ENCODE measurements around the gene VIM. TPM values are rescaled to one million over a fixed set of nuclear protein-coding genes. Genes with fewer than 3 reads are reported as not detected.

VIM gene
- total RNA-seq, 1 experiment from 2014 or later: 486 TPM

- H3K36me3 Mint-ChIP-seq (ENCODE audit: insufficient read depth, unreplicated experiment): peaks cover 42% of the 10 kb centered on the region
- CTCF ChIA-PET: no interaction called here
- no peak for DNase-seq
- no TSS peak for BruUV-seq (replicated peaks)
- no peak overlapping the region for H3K4me3 Mint-ChIP-seq (ENCODE audit: low read depth, unreplicated experiment)
- TF ChIP-seq, protein P1, sequence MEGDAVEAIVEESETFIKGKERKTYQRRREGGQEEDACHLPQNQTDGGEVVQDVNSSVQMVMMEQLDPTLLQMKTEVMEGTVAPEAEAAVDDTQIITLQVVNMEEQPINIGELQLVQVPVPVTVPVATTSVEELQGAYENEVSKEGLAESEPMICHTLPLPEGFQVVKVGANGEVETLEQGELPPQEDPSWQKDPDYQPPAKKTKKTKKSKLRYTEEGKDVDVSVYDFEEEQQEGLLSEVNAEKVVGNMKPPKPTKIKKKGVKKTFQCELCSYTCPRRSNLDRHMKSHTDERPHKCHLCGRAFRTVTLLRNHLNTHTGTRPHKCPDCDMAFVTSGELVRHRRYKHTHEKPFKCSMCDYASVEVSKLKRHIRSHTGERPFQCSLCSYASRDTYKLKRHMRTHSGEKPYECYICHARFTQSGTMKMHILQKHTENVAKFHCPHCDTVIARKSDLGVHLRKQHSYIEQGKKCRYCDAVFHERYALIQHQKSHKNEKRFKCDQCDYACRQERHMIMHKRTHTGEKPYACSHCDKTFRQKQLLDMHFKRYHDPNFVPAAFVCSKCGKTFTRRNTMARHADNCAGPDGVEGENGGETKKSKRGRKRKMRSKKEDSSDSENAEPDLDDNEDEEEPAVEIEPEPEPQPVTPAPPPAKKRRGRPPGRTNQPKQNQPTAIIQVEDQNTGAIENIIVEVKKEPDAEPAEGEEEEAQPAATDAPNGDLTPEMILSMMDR (IDR thresholded peaks at IDR 0.05; ENCODE audit: unreplicated experiment): no peak
- H3K27me3 Mint-ChIP-seq (ENCODE audit: unreplicated experiment): no peaks in the 10 kb centered on the region
- no peak overlapping the region for H3K27ac Mint-ChIP-seq (ENCODE audit: unreplicated experiment)
- H3K4me1 Mint-ChIP-seq (ENCODE audit: low read depth, unreplicated experiment): no peaks in the 10 kb centered on the region
- H3K9me3 Mint-ChIP-seq (ENCODE audit: low read depth, unreplicated experiment): no peaks in the 10 kb centered on the region
- intact Hi-C loops (cut with micrococcal nuclease; ENCODE audit: unreplicated experiment): no loop called here
Measured at GRCh38 chr10:17237915-17238444, 9.9 kb downstream of the VIM start.

DNA sequence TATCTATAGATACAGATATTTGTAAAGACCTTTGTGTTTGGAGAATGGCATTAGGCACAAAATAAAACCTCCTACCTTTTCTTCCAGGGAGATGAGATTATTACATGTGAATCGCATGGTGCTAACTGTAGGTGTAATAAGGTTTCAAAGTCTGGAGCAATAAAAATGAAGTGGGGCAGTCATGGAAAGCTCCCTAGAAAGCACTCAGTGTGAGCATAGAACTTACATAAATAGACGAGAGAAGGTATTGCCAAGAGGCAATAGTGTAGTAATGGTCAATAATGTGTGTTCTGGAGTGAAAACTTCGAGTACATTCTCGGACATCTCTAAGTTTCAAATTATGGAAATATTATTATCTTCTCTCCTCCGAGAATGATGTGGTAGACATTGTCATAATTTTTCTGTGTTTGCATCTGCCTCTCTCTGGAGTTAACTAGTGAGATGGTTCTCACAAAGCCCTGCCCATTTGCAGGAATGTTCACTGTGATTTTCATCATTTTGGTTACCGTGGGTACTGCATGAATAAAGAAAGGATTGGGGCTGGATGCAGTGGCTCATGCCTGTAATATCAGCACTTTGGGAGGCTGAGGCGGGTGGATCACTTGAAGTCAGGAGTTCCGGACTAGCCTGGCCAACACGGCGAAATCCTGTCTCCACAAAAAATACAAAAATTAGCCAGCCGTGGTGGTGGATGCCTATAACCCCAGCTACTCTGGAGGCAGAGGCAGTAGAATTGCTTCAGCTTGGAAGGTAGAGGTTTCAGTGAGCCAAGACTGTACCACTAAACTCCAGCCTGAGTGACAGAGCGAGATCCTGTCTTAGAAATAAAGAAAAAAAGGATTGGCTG is 10.6 kb downstream of the VIM start:
- no TSS peak for BruUV-seq (replicated peaks)

GRCh38 chr10:17239345-17240085 is 11.5 kb downstream of the VIM start:
- peaks cover 28% of the 10 kb centered on the region for H3K36me3 Mint-ChIP-seq (ENCODE audit: insufficient read depth, unreplicated experiment)
- no peaks in the 10 kb centered on the region for H3K9me3 Mint-ChIP-seq (ENCODE audit: low read depth, unreplicated experiment)
- no peak for DNase-seq
- no TSS peak for BruUV-seq (replicated peaks)
- TF ChIP-seq, protein P1 (IDR thresholded peaks at IDR 0.05; ENCODE audit: unreplicated experiment): no peak
- H3K4me1 Mint-ChIP-seq (ENCODE audit: low read depth, unreplicated experiment): no peaks in the 10 kb centered on the region
- H3K27ac Mint-ChIP-seq (ENCODE audit: unreplicated experiment): no peak overlapping the region
- intact Hi-C loops (cut with micrococcal nuclease; ENCODE audit: unreplicated experiment): no loop called here
- H3K27me3 Mint-ChIP-seq (ENCODE audit: unreplicated experiment): no peaks in the 10 kb centered on the region
- CTCF ChIA-PET: no interaction called here
- H3K4me3 Mint-ChIP-seq (ENCODE audit: low read depth, unreplicated experiment): no peak overlapping the region

More for the DNA sequence above, 10.6 kb downstream of the VIM start:
- CTCF ChIA-PET: no interaction called here
- TF ChIP-seq, protein P1 (IDR thresholded peaks at IDR 0.05; ENCODE audit: unreplicated experiment): no peak
- DNase-seq: no peak
- Mint-ChIP-seq H3K27me3 (ENCODE audit: unreplicated experiment) (no peaks in the 10 kb centered on the region), H3K9me3 (ENCODE audit: low read depth, unreplicated experiment) (no peaks in the 10 kb centered on the region), H3K4me1 (ENCODE audit: low read depth, unreplicated experiment) (no peaks in the 10 kb centered on the region), H3K36me3 (ENCODE audit: insufficient read depth, unreplicated experiment) (peaks cover 35% of the 10 kb centered on the region), H3K4me3 (ENCODE audit: low read depth, unreplicated experiment) (no peak overlapping the region), H3K27ac (ENCODE audit: unreplicated experiment) (no peak overlapping the region)
- intact Hi-C loops (cut with micrococcal nuclease; ENCODE audit: unreplicated experiment): no loop called here

- intact Hi-C loops (cut with micrococcal nuclease; ENCODE audit: unreplicated experiment): no loop called here
- no peaks in the 10 kb centered on the region for H3K9me3 Mint-ChIP-seq (ENCODE audit: low read depth, unreplicated experiment)
- H3K4me1 Mint-ChIP-seq (ENCODE audit: low read depth, unreplicated experiment): no peaks in the 10 kb centered on the region
- no peak overlapping the region for H3K4me3 Mint-ChIP-seq (ENCODE audit: low read depth, unreplicated experiment)
- CTCF ChIA-PET: no interaction called here
- no peak overlapping the region for H3K27ac Mint-ChIP-seq (ENCODE audit: unreplicated experiment)
- no TSS peak for BruUV-seq (replicated peaks)
- TF ChIP-seq, protein P1 (IDR thresholded peaks at IDR 0.05; ENCODE audit: unreplicated experiment): no peak
- H3K27me3 Mint-ChIP-seq (ENCODE audit: unreplicated experiment): no peaks in the 10 kb centered on the region
- peaks cover 22% of the 10 kb centered on the region for H3K36me3 Mint-ChIP-seq (ENCODE audit: insufficient read depth, unreplicated experiment)
- DNase-seq: no peak
Measured at GRCh38 chr10:17240096-17240495, 12.1 kb downstream of the VIM start.
